ENCODE measurements around the gene AQP3.
"Not testable (repeated sequence)": the region's sequence is repeated elsewhere in the genome, so short reads cannot be mapped to it uniquely, and the experiment has no call there.

Gene AQP3

DNA sequence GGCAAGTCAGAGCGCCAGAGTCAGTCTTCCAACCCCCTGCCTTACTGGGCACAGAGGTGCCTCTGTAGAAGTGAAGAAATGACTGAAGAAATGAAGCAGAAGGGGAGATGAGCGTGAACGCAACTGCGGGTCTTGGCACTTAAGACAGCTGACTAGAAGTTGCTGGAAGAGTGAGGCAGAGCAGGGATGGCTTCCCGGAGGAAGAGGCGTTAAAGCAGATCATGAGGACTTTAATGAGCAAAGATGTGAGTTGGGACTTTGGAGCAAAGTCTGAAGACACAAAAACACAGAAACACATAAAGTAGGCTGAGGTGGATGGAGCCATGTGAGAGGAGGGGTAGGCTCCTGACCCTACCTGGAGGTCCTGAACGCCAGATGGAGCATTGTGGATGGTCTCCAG lies 7.2 kb downstream of the AQP3 start:
- DNase-seq = no peak

- DNase-seq = no peak
These were observed 7.7 kb downstream of the AQP3 start for GRCh38 chr9:33439731-33440130.

DNA sequence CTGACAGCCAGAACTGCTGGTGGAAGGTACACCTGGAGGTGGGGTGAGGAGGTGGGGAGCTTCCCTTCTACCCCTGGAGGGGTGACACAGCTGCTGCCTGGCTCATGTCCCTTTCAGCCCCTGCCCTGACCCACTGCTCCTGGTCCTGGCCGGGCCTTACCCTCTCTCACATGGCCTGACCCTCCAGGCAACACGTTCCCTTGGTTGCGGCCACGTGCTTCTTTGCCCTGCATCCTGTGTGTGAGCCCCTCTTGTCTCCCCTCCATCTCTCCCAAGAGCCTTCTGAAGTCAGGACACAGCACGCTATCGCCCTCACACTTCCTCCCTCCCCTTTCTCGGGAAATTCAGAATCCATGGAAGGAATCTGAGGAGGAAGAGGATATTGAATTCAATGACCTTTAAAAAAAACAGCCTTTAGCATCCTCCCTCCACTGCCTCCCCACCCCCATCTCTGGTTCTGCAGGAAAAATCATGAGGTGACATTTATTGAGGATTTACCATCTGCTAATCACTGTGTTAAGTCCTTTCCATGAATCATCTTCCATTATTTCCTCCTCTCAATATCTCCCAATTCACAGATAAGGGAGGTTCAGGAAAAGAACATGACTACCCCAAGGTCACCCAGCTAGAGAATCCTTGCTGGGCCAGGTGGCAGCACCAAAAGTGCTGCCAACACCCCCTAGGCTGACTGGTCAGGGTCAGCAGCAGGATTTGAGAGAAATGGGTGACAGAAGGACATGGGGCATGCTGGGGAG lies 8.3 kb downstream of the AQP3 start:
- DNase-seq = no peak

- no peak for DNase-seq
These were observed 9.5 kb downstream of the AQP3 start for GRCh38 chr9:33437898-33438297.

DNA sequence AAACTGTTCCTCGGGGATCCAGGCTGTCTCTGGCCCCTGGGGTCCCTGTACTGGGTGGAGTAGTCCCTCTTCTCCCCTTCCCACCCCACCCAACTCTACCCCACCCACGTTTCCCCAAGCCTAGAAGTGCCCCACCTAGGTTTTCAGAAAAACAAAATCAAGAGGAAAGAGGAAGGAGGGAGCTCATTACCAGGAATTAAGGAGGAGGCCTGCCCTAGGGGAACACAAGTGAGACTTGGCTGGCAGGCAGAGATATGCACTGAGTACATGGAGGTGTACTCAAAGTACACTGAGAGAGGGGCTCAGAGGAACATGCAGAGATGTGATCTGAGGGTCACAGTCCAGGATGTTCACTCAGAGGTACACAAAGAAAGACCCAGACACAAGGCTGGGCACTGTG lies 10.2 kb downstream of the AQP3 start:
- DNase-seq = no peak

- DNase-seq = no peak
These were observed 10.9 kb downstream of the AQP3 start for GRCh38 chr9:33436445-33436844.

DNA sequence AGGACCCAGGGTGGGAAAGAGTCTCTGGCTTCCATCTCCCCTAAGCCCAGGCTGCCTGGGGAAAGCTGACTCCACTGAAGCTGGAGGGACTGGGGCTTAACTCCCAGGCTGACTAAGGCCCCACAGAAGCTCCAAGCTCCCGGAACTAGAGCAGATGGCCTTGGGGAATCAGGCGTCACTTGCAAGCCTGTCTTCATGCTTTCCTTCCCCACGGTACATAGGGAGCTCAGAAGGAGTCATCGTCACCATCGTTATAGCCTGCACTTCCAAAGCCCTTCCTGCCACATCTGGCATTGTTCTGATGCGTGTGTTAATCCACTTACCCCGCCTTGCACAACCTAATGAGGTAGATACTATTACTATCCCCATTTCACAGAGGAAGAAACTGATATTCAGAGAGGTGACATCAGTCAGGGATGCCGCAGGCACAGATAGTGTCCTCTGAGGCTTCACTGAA lies 11.5 kb downstream of the AQP3 start:
- DNase-seq = no peak

- DNase-seq = no peak
These were observed 12.9 kb downstream of the AQP3 start for GRCh38 chr9:33434317-33435105.

- DNase-seq = no peak
These were observed 13.5 kb downstream of the AQP3 start for GRCh38 chr9:33433871-33434270.

DNA sequence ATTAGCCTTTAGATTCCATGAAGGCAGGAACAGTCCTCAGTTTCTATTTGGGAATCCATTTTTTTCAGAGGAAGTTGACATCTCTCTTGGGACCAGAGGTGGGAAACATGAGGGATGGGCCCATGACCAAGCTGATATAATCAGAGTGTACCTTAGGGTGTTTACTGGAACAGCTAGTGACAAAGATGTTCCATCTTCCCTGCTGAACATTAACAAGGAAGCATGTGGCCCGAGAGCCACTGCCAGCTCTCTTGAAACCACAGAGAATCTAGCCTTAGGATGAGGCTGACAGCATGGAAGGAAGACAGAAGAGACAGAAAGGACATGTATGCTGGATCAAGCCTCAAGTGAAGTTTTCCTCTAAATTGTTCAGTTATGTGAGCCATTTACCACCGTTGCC lies 16.0 kb downstream of the AQP3 start:
- no peak for DNase-seq

GRCh38 chr9:33430942-33431341 lies 16.5 kb downstream of the AQP3 start:
- no peak for DNase-seq

GRCh38 chr9:33429256-33429985 lies 18.0 kb downstream of the AQP3 start:
- no peak for DNase-seq

- DNase-seq = peak; percentile 9 to 29
These were observed 20.5 kb downstream of the AQP3 start for GRCh38 chr9:33426843-33427293.

DNA sequence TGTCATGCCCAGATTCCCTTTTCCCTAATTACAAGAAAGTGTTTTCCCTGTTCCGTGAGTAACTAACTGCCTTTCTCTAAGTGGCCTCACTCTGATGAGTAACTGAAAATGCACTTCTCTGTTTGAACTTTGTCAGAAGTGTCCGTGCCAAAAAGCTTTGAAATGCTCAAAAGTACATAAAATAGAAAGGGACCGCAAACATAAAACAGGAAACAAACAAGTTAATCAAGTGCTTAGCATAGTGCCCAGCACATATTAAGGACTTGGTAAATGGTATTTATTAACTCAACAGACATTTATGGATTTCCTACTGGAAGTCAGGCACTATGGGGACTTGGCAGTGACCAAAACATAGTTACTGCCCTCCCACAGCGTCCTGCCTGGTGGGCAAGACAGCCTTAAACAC lies 22.3 kb downstream of the AQP3 start:
- DNase-seq = no peak

- DNase-seq = not testable (repeated sequence)
These were observed 22.9 kb downstream of the AQP3 start for GRCh38 chr9:33424492-33424891.

DNA sequence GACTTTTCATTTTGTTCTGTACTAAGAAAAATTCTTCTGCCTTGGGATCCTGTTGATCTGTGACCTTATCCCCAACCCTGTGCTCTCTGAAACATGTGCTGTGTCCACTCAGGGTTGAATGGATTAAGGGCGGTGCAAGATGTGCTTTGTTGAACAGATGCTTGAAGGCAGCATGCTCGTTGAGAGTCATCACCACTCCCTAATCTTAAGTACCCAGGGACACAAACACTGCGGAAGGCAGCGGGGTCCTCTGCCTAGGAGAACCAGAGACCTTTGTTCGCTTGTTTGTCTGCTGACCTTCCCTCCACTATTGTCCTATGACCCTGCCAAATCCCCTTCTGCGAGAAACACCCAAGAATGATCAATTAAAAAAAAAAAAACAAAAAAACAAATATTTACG lies 23.4 kb downstream of the AQP3 start:
- DNase-seq = not testable (repeated sequence)

GRCh38 chr9:33419708-33420303 lies 27.6 kb downstream of the AQP3 start:
- no peak for DNase-seq

DNA sequence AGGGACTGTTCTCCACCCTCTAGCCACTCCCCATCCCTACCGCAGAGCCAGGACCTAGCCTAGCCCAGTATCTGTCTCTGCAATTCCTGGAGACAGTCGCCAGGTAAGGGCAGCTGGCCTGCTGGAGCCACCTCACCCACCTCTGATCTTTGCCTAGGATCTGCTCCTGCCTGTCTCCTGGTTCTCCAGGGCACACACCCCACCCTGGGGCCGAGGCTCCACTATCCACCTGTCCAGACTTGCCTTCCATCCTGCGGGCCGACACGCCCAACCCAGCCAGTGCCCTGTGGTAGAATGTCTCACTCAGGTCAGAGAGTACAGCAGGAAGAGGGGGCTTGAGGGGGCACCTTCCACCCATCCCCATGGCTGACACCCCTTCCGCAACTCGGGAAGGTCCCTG lies 29.3 kb downstream of the AQP3 start:
- no peak for DNase-seq

DNA sequence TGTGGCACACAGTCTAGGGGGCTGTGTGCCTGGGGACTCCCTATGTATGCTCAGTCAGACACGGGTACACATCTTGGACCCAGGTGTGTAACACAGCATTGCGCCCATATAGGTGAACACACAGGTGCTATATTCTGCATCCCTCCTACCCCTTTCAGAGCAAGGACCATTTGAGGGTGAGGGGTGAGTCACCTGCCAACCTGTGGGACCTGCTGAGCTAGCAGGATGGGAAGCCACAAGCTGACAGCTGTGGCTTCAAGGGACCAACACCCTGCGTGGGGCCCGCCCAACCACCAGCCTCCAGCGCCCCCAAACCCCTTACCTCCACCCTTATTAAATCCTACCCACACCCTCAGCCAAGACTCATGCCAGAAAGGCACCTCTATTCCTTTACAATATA lies 30.4 kb downstream of the AQP3 start:
- DNase-seq = peak; percentile 13 to 36

DNA sequence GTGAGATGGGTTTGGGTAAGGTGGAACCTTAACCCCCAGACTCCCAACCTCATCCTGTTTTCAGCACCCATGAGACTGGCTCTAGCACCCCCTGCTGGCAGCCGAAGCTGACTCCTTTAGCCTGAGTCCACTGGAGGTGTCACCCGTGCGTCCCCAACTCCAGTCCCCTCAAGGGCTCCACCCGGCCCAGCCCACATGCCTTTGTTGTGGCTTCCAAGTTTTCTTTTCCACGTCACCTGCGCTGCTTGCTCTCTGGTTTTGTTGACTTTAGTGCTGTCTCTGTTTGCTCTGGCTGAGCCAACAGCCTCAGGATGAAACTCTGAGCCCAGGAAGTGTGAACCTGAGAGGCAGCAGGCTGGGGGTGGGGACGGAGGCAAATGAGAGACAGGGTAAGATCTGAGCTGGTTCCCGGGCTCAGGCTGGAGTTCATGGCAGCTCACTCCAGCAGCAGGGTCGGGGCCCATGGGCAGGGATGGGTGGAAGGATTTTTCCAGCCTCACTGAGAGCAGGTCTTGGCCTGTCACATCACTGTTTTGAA lies 31.8 kb downstream of the AQP3 start:
- DNase-seq = peak; percentile 89 to 91

GRCh38 chr9:33414889-33415500 lies 32.4 kb downstream of the AQP3 start:
- no peak for DNase-seq

- no peak for DNase-seq
These were observed 33.1 kb downstream of the AQP3 start for GRCh38 chr9:33414268-33414667.

All from CD4-positive, alpha-beta T cell treated with Interleukin-1 beta for 1 hour (primary cell).